ELR (cell line): ENCODE data around the gene DDIAS.
"Not testable (repeated sequence)": the region's sequence is repeated elsewhere in the genome, so short reads cannot be mapped to it uniquely, and the experiment has no call there.

Experiments used
- DNase-seq: peaks from one replicate; pipeline ENCODE4 v3.0.0-alpha.2; 2015; ENCODE audit warnings: low read depth

The DDIAS gene

DNA sequence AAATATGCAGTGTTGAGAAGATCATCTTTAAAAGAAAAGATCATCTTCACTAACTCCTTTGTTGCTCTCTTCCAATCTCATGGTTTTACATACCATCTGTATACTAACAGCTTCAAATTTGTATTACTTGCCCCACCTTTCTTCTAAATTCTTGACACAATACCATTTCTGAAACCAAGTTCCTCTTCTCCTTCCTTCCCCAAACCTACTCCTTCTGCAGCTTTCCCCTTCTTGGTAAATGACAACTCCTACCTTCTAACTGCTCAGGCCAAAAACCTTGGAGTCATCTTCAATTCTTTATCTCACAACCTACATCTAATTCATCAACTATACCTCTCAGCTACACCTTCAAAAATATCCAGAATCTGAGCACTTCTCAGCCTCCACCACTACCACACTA lies 10.6 kb upstream of the DDIAS start:
- DNase-seq: no peak

DNA sequence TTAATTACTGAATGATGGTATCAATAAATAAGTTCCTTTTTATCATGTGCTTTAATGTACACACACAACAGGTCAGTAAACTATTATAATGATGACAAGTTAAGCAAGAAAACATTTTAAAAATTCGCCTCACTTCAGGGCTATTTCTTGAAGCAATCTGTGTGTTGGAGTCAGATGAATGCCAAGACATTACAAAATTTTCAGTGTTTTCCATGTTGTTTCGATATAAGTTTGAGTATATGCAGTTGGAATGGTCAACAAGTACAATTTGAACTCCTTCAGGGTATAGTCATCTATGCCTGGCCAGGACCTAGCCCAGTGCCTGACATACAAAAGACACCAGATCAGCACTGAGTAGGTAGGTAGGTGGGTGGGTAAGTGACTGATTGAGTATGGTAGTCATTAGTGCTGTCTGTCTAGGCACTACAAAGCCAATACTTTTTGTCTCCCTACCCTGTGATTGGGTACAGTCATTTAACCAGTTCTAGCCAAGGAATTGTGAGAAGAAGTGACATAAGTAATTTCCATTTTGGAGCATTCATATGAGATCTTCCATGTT lies 8.8 kb upstream of the DDIAS start:
- DNase-seq: no peak

DNA sequence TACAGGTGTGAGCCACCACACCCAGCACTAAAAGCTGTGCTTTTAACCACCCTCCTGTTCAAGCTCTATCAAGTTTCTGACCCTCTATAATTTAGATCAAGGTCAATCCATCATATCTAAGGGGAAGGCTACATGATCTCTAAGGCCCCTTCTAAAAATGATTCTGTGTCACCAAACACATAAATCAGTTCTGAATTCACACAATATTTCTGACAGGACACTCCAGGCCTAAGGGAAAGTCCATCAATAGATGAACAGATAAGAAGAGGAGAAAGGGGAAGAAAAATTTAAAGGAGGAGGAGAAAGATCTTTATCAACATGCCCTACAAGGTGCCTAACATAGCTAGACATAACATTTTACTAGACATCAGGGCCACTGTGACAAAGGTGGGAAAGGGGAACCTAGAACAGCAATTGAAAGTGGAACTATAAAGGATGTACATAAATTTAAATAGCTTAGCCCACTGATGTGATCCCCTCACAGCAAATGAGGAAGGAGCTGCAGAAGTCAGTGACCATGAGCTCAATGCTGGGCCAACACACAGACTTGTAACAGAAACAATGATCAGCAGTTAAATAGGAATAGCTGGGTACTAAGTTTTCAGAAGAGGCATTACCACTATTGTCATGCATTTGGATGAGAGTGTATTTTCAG lies 6.0 kb upstream of the DDIAS start:
- DNase-seq: no peak

DNA sequence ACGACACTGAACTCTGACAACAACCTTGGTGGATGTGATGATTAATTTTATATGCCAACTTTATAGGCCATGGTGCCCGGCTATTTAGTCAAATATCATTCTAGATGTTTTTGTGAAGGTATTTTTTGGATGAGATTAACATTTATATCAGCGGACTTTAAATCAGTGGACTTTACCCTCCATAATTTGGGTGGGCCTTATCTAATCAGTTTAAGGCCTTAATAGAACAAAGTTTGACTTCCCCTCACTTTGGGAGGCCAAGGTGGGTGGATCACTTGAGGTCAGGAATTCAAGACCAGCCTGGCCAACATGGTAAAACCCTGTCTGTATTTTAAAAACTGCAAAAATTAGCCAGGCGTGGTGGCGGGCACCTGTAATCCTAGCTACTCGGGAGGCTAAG lies 5.4 kb upstream of the DDIAS start:
- DNase-seq: no peak

DNA sequence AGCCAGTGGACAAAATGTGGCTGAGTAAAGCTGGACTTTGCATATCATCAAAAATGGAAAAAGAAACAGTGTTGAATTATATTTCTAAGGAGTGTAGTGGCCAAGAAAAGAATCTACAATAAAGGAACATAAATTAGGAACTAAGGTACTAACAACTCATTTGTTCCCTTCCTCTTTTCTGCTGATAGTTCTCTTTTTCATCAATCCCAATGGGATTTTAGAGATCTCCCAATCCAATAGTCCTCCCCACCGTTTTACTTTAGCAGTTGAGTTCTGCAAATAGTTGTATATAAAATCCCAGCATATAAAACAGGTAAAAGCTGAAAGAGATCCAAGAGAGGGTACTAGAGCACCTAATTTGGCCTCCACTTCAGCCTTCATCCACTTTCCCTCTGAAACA lies 3.3 kb upstream of the DDIAS start:
- DNase-seq: no peak

DNA sequence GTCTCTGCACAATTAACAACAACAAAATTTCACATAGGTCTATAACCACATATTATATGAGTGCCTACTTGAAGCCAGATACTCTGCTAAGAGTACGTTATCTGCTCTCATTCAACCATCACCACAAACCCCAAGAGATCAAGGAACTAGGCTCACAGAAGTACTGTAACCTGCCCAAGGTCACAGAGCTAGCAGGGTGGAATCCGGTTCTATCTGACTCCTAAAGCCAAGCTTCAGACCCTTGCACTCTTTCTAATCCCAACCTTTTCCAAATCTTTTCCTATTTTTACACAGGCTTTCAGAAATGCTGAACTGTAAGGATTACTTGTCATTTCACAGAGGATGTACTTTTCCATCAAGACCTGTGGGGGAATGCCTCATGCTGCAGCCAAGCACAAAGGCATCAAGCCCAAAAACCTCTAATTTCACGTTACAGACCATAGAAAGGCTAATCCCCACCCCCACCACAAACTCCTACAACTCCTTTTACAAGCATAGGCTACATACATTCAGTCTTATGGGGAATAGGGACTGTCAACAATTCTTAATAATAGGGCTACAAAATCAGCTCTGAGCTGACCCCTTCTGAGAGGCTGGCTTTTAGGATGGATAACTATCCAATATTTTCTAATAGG lies 2.2 kb upstream of the DDIAS start:
- DNase-seq: peak; percentile 2

DNA sequence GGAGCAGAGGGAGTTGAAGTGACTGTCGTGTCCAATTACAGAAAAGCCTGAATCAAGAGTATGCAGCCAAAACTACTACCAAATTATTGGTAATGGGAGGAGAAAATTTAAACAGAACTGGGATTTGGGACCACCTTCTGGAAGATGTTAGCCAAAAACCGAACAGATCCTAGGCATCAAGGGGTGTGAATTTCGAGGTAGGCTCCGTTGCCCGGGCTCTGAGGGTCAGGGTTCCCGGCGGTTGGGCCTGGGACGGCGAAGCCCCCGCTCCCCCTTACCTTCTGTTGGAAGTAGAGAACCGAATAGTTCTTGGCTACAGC lies 1.6 kb upstream of the DDIAS start:
- DNase-seq: peak; percentile 10

DNA sequence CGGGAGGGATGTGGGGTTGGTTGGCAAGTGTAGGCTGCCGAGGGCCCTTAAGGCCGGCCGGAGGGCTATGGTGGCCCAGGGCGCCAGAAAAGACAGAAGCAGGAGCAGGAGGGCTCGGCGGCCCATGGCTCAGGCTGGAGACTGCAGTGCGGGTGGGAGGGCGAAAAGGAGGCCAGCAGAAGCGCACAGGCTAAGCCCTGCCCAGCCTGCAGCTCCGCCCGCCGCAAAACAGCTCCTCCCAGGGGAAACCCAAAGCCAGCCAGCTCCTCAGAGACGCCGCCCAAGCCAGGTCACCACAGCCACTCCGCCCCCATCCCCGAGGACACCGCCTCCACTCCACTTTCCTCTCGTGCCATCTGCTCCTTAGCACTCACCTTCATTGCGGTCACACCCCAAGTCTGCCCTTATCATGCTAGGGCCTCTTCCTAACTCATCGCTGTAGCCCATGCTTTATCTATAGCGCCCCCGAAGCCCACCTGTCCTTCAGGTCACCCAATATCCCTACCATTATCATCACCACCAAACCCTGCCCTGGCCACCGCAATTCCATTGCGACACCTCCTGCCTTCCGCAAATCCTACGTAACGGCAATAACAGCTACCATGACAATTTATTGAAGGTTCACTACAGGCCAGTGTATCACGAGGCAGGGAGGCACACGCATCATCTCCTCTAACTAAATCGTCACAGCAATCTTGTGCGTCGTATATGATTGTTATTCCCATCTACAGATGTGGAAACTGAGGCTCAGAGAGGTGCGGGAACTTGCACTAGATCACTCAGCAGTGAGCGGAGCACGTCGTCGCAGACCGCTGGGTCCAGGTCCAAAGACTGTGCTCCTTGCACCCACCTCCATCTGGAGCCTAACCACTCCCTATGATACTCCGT lies 1.0 kb upstream of the DDIAS start, which contains the start of gene PRCP:
PRCP (minus strand) TSS at position 154 of the 888 bp plus-strand sequence; CDS start at position 126, 28 bp downstream.
- peak; percentile 92 for DNase-seq

DNA sequence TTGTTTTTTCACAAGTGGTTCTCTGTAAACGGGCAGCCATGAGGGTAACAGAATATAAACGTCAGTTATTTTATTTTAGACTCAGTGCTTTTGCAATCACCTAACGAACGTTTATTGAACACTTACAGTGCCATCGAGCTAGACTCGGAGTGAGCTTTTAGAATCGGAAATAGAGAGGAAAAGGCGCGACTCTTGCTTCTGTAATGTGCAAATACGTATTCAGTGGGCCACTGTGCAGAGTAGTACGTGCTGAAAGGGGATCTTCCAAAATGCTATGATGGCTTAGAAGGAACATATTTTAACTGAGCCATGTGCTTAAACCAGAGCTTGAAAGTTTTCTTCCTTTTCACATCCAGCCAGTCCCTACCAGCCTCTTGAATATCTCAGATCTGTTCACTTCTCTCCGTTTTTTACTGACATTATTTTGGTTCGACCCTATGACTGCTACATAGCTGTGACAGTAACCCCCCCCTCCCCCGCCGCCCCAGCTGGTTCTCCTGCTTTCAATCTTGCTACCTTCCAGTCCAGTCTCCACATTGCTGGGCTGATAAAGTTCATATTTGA lies 468 bp downstream of the DDIAS start:
- no peak for DNase-seq

DNA sequence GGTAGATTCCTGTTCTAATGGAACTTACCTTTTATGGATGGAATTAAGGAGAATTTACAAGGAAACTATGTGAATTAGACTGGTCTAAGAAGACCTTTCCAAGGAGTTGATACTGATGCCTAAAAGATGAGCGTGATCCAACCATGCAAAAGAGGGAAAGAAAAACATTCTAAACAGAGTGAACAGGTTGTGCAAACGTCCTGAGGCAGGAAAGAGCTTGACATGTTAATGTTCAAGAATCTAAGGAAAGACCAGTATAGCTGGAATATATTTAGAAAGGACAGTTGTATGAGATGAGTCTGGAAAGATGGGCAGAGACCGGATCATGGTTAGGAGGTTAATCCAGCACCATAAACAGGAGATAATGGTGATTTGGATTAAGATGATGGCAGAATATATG lies 1.3 kb downstream of the DDIAS start:
- DNase-seq: no peak

DNA sequence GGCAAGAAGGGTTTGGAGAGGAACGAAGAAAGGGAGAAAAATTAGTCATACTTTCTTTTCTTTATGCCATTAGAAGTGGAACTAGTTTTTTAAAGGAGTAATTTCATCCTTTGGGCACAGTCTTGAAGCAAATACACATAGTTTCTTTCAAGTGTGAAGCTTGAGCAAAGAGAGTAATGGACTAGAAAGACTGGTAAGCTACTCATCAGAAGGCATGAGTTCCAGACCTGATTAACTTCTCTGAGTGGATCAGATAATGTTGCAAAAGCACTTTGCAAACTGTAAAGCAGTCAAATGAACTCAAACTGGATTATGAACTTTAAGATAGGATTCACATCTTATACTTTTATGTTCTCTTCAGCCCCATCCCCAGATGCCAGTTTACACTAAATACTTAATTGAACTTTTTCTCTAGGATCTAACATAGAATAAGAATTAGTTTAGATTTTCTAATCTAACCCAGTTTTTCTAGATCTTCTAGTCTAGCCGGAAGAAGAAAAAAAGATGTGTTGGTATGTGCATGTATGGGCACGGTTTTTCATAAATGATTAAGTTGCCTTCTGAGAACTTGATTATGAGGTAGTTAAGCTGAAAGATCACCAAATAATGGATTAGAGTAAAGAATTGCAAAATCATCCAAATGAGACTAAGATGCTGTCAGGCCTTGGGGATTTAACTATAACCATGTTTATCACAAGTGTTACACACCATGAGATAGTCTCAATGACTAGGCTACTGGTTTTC lies 2.5 kb downstream of the DDIAS start:
- DNase-seq: no peak

DNA sequence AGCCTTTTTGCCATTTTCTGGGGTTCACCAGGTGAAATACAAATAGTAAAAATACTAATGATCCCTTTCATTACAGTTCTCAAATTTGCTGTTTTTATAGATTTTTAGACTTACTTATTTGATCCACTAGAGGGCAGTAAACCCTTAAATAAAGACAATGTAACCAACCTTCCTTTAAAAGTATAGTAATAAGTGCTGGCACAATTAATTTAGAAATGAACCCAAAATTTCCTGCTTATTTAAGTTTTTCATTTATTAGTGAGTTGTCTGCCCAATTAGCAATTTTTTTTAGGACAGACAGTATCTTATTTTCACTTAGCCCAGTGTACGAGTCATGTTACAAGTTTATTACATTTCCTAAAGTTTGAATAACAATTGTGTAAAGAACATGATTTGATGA lies 4.7 kb downstream of the DDIAS start:
- peak; percentile 75 for DNase-seq

DNA sequence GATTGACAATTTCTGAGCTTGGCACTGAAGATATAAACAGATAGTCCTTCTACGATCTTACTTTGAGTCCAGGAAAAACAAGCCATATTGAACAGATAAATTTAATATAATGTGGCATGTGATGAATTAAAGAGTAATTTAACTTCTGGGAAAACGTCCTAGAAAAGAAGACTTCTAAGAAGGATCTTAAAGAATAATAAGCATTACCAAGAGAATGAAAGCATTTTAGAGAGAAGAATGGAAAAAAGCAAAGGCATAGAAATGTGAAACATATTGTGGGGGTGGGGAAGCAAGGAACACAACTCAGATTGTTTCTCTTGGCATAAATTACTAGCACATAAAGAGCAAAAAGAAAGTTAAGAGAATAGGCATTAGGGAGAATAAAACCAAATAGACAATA lies 5.4 kb downstream of the DDIAS start:
- no peak for DNase-seq

DNA sequence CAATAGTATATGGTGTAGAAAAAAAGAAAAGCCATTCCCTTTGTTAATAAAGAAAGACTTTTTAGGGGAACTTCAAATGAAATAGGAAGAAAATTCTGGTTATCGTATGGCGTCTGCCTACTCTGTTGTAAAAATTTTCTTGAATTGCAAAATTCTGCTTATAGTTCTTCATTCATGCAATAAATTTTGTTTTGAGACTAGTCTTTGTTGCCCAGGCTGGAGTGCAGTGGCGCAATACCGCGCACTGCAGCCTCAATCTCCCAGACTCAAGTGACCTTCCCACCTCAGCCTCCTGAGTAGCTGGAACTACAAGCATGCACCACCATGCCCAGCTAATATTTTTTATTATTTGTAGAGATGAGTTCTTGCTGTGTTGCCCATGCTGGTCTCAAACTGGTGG lies 5.8 kb downstream of the DDIAS start:
- no peak for DNase-seq

DNA sequence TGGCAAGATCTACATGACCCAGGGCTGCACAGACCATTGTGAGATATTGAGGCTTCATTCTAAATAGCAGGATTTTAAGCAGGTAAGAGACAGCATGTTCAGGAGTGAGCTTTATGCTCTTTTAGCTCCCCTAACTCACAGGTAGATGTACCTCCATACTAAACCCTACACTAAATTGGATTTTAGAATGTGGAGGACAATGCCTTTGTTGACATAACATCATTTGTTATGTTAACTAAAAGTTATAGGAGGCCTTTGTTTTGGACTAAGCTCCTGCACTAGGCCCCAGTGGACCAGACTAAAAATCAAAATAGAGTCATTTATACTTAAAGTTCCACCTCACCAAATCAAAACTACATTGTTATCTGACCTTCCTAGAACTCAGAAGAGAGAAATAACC lies 6.8 kb downstream of the DDIAS start:
- DNase-seq: no peak

DNA sequence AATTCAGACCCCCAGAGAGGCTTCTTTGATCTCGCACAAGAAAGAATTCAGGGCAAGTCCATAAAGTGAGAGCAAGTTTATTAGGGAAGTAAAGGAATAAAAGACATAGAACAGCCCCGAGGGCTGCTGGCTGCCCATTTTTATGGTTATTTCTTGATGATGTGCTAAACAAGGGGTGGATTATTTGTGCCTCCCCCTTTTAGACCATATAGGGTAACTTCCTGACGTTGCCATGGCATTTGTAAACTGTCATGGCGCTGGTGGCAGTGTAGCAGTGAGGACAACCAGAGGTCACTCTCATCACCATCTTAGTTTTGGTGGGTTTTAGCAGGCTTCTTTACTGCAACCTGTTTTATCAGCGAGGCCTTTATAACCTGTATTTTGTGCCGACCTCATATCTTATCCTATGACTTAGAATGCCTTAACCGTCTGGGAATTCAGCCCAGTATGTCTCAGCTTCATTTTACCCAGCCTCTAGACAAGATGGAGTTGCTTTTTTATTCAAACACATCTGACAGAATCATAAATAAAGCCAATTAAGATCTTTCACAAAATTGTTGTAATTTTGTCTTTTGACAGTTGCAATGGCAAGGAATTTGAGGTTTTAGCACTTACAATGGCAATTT lies 7.6 kb downstream of the DDIAS start:
- DNase-seq: no peak

DNA sequence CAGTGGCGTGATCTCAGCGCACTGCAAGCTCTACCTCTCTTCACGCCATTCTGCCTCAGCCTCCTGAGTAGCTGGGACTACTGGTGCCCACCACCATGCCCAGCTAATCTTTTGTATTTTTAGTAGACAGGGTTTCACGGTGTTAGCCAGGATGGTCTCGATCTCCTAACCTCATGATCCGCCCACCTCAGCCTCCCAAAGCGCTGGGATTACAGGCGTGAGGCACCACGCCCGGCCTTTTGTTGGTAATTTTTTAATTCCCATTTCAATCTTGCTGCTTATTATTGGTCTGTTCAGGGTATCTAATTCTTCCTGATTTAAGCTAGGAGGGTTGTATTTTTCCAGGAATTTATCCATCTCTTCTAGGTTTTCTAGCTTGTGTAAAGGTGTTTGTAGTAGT lies 18.2 kb downstream of the DDIAS start:
- not testable (repeated sequence) for DNase-seq

DNA sequence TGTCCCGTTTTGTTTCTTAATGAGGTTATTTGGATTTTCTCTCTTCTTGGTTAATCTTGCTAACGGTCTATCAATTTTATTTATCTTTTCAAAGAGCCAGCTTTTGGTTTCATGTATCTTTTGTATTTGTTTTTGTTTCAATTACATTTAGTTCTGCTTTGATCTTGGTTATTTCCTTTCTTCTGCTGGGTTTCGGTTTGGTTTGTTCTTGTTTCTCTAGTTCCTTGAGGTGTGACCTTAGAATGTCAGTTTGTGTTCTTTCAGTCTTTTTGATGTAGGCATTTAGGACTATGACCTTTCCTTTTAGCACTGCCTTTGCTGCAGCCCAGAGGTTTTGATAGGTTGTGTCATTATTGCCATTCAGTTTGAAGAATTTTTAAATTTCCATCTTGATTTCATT lies 18.7 kb downstream of the DDIAS start:
- not testable (repeated sequence) for DNase-seq

DNA sequence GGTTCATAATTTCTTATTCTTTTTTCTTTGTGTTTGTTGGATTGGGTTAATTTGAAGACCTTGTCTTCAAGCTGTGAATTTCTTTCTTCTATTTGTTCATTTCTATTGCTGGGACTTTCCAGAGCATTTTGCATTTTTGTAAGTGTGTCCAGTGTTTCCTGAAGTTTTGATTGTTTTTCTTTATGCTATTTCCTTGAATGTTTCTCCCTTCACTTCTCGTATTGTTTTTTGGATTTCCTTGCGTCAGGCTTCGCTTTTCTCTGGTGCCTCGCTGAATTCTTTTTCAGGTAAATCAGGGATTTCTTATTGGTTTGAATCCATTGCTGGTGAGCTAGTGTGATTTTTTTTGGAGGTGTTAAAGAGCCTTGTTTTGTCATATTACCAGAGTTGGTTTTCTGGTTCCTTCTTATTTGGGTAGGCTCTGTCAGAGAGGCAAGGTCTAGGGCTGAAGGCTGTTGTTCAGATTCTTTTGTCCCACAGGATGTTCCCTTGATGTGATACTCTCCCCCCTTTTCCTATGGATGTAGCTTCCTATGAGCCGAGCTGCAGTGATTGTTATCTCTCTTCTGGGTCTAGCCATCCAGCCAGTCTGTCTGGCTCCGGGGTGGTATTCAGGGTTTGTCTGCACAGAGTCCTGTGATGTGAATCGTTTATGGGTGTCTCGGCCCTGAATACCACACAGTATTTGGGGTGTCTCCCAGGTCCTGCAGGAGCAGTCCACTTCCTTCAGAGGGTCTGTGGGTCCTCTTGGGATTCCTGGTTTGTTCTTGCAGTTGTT lies 21.0 kb downstream of the DDIAS start:
- DNase-seq: not testable (repeated sequence)

DNA sequence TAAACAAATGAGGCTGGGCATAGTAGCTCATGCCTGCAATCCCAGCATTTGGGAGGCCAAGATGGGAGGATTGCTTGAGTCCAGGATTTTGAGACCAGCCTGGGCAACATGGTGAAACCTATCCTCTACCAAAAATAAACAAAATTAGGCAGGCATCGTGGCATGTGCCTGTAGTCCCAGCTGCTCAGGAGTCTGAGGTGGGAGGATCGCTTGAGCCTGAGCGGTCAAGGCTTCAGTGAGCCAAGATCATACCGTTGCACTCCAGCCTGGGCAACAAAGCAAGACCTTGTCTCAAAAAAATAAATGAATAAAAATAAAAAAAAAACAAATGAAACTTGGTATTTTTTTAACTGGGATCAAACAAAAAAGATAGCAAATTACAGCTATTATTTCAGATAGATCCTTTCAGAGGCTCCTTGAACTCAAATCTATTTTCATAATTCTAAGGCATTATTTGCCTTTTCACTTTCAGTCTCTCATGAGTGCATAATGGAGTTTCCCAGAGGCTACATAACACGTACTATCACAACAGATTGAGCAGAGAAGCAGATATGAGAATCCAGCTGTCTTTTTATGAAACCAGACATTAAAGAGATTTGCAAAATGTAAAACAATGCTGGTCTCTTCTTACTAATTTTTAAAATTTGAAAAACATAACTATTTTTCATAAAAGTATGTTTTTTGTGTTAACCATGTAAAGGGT lies 23.1 kb downstream of the DDIAS start:
- no peak for DNase-seq
